ENCODE measurements around the gene COMMD10.

- TF ChIP-seq JUN (IDR thresholded peaks at IDR 0.05; ENCODE audit: low read depth, low read length) (no peak), POLR2A (IDR thresholded peaks at IDR 0.05; ENCODE audit: control extremely low read depth in 1 of 2, low read depth in 2 of 2, low read length in 2 of 2) (no peak), CHD2 (IDR thresholded peaks at IDR 0.05; ENCODE audit: low read length) (no peak), CTCF (IDR thresholded peaks at IDR 0.05; ENCODE audit: control extremely low read depth in 1 of 3, insufficient read depth in 1 of 3, low read depth in 1 of 3, low read length in 3 of 3) (no peak), TAF1 (IDR thresholded peaks at IDR 0.05; ENCODE audit: low read depth, low read length) (no peak), GABPA (IDR thresholded peaks at IDR 0.05; ENCODE audit: borderline replicate concordance, insufficient read depth, low read length) (no peak), EP300 (IDR thresholded peaks at IDR 0.05; ENCODE audit: borderline replicate concordance in 1 of 2, low read depth in 2 of 2, low read length in 2 of 2) (no peak), POLR2AphosphoS5 (IDR thresholded peaks at IDR 0.05; ENCODE audit: low read depth, low read length) (no peak), EZH2 (IDR thresholded peaks at IDR 0.05; ENCODE audit: low read depth, low read length, severe bottlenecking) (no peak)
Observed at GRCh38 chr5:116225281-116225922, 140.6 kb downstream of the COMMD10 start.

Data from H1 (cell line).